HCT116 (cell line): ENCODE measurements around the gene FSCN2.

Experiments
- CEBPB ChIP-seq: IDR thresholded peaks from 2 replicates; pipeline ENCODE4 v1.6.1; 2012; ENCODE audit warnings: low read depth
- CTCF ChIP-seq, 3 experiments: fragments of 200-600 bp in 1 of 3; sonication (generic) in 1 of 3; IDR thresholded peaks in 2 of 3; conservative IDR thresholded peaks in 1 of 3; 2 replicates each; pipeline ENCODE4 v1.5.1; 2012 to 2017; ENCODE audit warnings: low read depth in 2 of 3, low read length in 2 of 3, antibody characterized with exemption in 1 of 3, borderline replicate concordance in 1 of 3, control low read depth in 1 of 3, mild to moderate bottlenecking in 1 of 3, mixed read lengths in 1 of 3, mixed run types in 1 of 3, moderate library complexity in 1 of 3; ENCODE audit not compliant: insufficient read depth in 1 of 3
- EGR1 ChIP-seq: IDR thresholded peaks from 2 replicates; pipeline ENCODE4 v1.6.1; 2012; ENCODE audit warnings: low read depth
- EZH2 ChIP-seq: fragments of 200-600 bp; sonication (generic); IDR thresholded peaks from 2 replicates; pipeline ENCODE4 v1.6.1; 2017; ENCODE audit warnings: antibody characterized with exemption, mixed run types
- JUND ChIP-seq: IDR thresholded peaks from 2 replicates; pipeline ENCODE4 v1.6.1; 2012
- POLR2A ChIP-seq: IDR thresholded peaks from 2 replicates; pipeline ENCODE4 v1.7.0; 2011; ENCODE audit warnings: borderline replicate concordance; ENCODE audit not compliant: insufficient read depth, insufficient read length; ENCODE audit errors: extremely low read depth
- RAD21 ChIP-seq: IDR thresholded peaks from 2 replicates; pipeline ENCODE4 v1.6.1; 2012; ENCODE audit warnings: low read depth, mild to moderate bottlenecking
- SIN3A ChIP-seq: IDR thresholded peaks from 2 replicates; pipeline ENCODE4 v1.6.1; 2012; ENCODE audit warnings: low read depth
- YY1 ChIP-seq: IDR thresholded peaks from 2 replicates; pipeline ENCODE4 v1.6.1; 2011; ENCODE audit warnings: low read length, low read depth, moderate library complexity, mild to moderate bottlenecking; ENCODE audit not compliant: insufficient replicate concordance; ENCODE audit errors: extremely low read depth
- ZNF274 ChIP-seq: fragments of 200-500 bp; sonication (Bioruptor generic); IDR thresholded peaks from 2 replicates; pipeline ENCODE4 v1.6.1; 2014; ENCODE audit warnings: mild to moderate bottlenecking, low read depth, low read length, inconsistent platforms

DNA sequence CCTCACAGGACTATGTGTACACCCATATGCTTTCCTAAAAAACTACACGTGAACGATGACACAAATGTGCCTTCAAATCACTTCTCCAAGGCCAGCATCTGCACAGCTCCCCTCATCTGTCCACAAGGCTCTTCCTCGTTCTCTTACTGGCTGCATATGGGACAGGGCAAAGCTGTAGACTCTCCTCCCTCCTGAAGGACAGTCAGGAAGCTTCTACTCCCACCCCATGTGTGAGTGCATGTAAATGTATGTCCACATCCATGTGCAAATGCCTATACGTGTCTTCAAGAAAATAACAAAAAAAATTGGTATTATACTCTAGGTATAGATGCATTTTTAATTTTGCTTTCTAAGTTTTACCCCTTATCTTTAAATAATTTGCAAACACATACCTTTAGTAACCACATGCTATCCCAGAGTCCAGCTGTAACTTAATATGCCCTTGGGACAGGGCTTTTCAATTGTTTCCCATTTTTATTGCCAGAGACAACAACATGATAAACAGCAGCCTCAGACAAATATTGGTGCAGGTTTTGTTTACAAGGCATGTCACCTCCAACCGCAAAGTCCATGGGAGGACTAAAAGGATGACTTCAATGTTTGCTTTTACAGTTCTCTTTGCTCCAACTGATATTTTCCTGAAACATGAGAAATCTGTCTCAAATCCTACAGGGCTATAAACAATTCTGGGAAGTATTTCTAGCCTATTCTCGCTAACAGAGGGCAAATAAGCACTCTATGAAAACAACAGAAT lies 55.6 kb downstream of the FSCN2 start:
- no peak for TF ChIP-seq CTCF (IDR thresholded peaks at IDR 0.05 in 2 of 3, conservative IDR thresholded peaks at IDR 0.05 in 1 of 3; ENCODE audit: borderline replicate concordance in 1 of 3, insufficient read depth in 1 of 3, low read depth in 2 of 3, low read length in 2 of 3)
- no peak for TF ChIP-seq CEBPB
- TF ChIP-seq YY1, result no peak
- no peak for TF ChIP-seq POLR2A
- TF ChIP-seq JUND, result no peak
- TF ChIP-seq RAD21, result no peak
- TF ChIP-seq EZH2, result no peak
- no peak for TF ChIP-seq EGR1
- TF ChIP-seq ZNF274, result no peak
- TF ChIP-seq SIN3A, result no peak
